Neural cell (in vitro differentiated cells): Measurements from ENCODE around the gene RCAN3. TPM values are rescaled to one million over a fixed set of nuclear protein-coding genes. Genes with fewer than 3 reads are reported as not detected.
A peak's percentile ranks its signal among the peaks of the same experiment; 100 is the strongest.

ENCODE experiments used
- H2AFZ ChIP-seq: fragments of 200-600, 300-800 bp; sonication (generic), shearing (Covaris generic); 2 replicates; pipeline ENCODE4 v1.6.0; 2014; ENCODE audit warnings: low read depth, mild to moderate bottlenecking, antibody characterized with exemption, low read length, moderate library complexity
- H3F3A ChIP-seq: fragments of 200-600 bp; shearing (Covaris generic); 2 replicates; pipeline ENCODE4 v1.6.1; 2016; ENCODE audit warnings: mild to moderate bottlenecking, moderate library complexity, mixed read lengths, antibody characterized with exemption, low read length; ENCODE audit not compliant: insufficient read depth, poor library complexity, severe bottlenecking
- H3K27ac ChIP-seq: fragments of 200-600, 300-800 bp; sonication (generic), shearing (Covaris generic); 2 replicates; pipeline ENCODE4 v1.5.1; 2014; ENCODE audit warnings: mild to moderate bottlenecking, low read length, moderate library complexity
- H3K27me3 ChIP-seq: fragments of 300-800, 200-600 bp; sonication (generic), shearing (Covaris generic); 2 replicates; pipeline ENCODE4 v1.6.0; 2014; ENCODE audit warnings: mild to moderate bottlenecking, low read depth, low read length, moderate library complexity; ENCODE audit not compliant: insufficient read depth
- H3K36me3 ChIP-seq: fragments of 300-800, 200-600 bp; sonication (generic), shearing (Covaris generic); 2 replicates; pipeline ENCODE4 v1.5.1; 2014; ENCODE audit warnings: mild to moderate bottlenecking, antibody characterized with exemption, low read length, moderate library complexity; ENCODE audit not compliant: insufficient read depth
- H3K4me2 ChIP-seq: fragments of 300-800, 200-600 bp; sonication (generic), shearing (Covaris generic); 2 replicates; pipeline ENCODE4 v1.6.0; 2014; ENCODE audit warnings: mild to moderate bottlenecking, low read length
- H3K4me3 ChIP-seq: fragments of 300-800, 200-600 bp; sonication (generic), shearing (Covaris generic); 2 replicates; pipeline ENCODE4 v1.5.1; 2014; ENCODE audit warnings: mild to moderate bottlenecking, low read length, moderate library complexity
- H3K79me2 ChIP-seq: fragments of 200-600 bp; shearing (Covaris generic); replicated peaks from 2 replicates; pipeline ENCODE4 v1.6.0; 2014; ENCODE audit warnings: mild to moderate bottlenecking, low read length, moderate library complexity; ENCODE audit not compliant: insufficient read depth
- H3K9ac ChIP-seq: fragments of 300-800, 200-600 bp; sonication (generic), shearing (Covaris generic); 2 replicates; pipeline ENCODE4 v1.6.1; 2016; ENCODE audit warnings: mild to moderate bottlenecking, low read length, mixed read lengths
- H3K9me2 ChIP-seq: fragments of 200-600 bp; shearing (Covaris generic); 2 replicates; pipeline ENCODE4 v1.6.1; 2016; ENCODE audit warnings: mild to moderate bottlenecking, low read length, mixed read lengths; ENCODE audit not compliant: insufficient read depth
- H3K9me3 ChIP-seq: fragments of 200-600, 300-800 bp; sonication (generic), shearing (Covaris generic); 2 replicates; pipeline ENCODE4 v1.6.1; 2016; ENCODE audit warnings: mild to moderate bottlenecking, mixed run types, low read length, moderate library complexity, mixed read lengths
- H4K20me1 ChIP-seq: fragments of 200-600 bp; shearing (Covaris generic); 2 replicates; pipeline ENCODE4 v1.6.1; 2016; ENCODE audit warnings: mild to moderate bottlenecking, mixed run types; ENCODE audit not compliant: insufficient read depth
- CTCF ChIP-seq: fragments of 450-650 bp; IDR thresholded peaks from 2 replicates; pipeline ENCODE4 v1.5.1; 2014; ENCODE audit warnings: antibody characterized with exemption, mild to moderate bottlenecking, moderate library complexity; ENCODE audit not compliant: poor library complexity, severe bottlenecking
- EZH2 ChIP-seq: fragments of 200-600, 300-800 bp; shearing (Covaris generic), sonication (generic); IDR thresholded peaks from 2 replicates; pipeline ENCODE4 v1.6.1; 2014; ENCODE audit warnings: antibody characterized with exemption, low read length, borderline replicate concordance, mild to moderate bottlenecking; ENCODE audit not compliant: insufficient read depth, poor library complexity, severe bottlenecking
- MXI1 ChIP-seq: fragments of 450-650 bp; conservative IDR thresholded peaks from 2 replicates; pipeline ENCODE4 v1.6.1; 2014; ENCODE audit warnings: antibody characterized with exemption, mild to moderate bottlenecking; ENCODE audit not compliant: poor library complexity, severe bottlenecking
- POLR2AphosphoS5 ChIP-seq: IDR thresholded peaks from 2 replicates; pipeline ENCODE4 v1.6.1; 2012
- RAD21 ChIP-seq: fragments of 450-650 bp; conservative IDR thresholded peaks from 2 replicates; pipeline ENCODE4 v1.6.1; 2014; ENCODE audit warnings: antibody characterized with exemption, mild to moderate bottlenecking, moderate library complexity
- SMC3 ChIP-seq: fragments of 450-650 bp; conservative IDR thresholded peaks from 2 replicates; pipeline ENCODE4 v1.6.1; 2014; ENCODE audit warnings: antibody characterized with exemption, mild to moderate bottlenecking, moderate library complexity; ENCODE audit not compliant: poor library complexity
- TAF1 ChIP-seq: IDR thresholded peaks from 2 replicates; pipeline ENCODE4 v1.6.1; 2012; ENCODE audit warnings: low read depth
- polyA plus RNA-seq: library from polyadenylated mRNA; depleted of rRNA; stranded (reverse); fragments of >200 nt; gene quantifications from 2 replicates; pipeline ENCODE4 v1.2.3, GENCODE V29; 2014
- TF ChIP-seq, protein P1 (sequence below): IDR thresholded peaks from 2 replicates; pipeline ENCODE4 v1.6.1; 2012; ENCODE audit warnings: borderline replicate concordance

Gene RCAN3
- polyA plus RNA-seq, 1 donor from 2014 or later, result 31.4 TPM

- H3K27me3 ChIP-seq, result peaks cover 16% of the 10 kb centered on the region
- H3K27ac ChIP-seq, result no peak overlapping the region
- H3K9ac ChIP-seq, result peak overlapping the region; percentile 79
- peak overlapping the region; percentile 14 for H2AFZ ChIP-seq
- H3K9me2 ChIP-seq, result no peaks in the 10 kb centered on the region
- no peaks in the 10 kb centered on the region for H3F3A ChIP-seq
- TF ChIP-seq RAD21, result no peak
- no peaks in the 10 kb centered on the region for H3K36me3 ChIP-seq
- peak overlapping the region; percentile 22 for H3K4me2 ChIP-seq
- H3K79me2 ChIP-seq, result no peaks in the 10 kb centered on the region
- no peaks in the 10 kb centered on the region for H4K20me1 ChIP-seq
- H3K4me3 ChIP-seq, result peak overlapping the region; percentile 77
- no peaks in the 10 kb centered on the region for H3K9me3 ChIP-seq
These were observed 569 bp downstream of the RCAN3 start for GRCh38 chr1:24503059-24503751.

GRCh38 chr1:24503870-24504523, 1.4 kb downstream of the RCAN3 start:
- TF ChIP-seq EZH2 (no peak), TAF1 (no peak), MXI1 (no peak), POLR2AphosphoS5 (no peak), RAD21 (no peak), CTCF (no peak), SMC3 (no peak)
- TF ChIP-seq, protein P1, sequence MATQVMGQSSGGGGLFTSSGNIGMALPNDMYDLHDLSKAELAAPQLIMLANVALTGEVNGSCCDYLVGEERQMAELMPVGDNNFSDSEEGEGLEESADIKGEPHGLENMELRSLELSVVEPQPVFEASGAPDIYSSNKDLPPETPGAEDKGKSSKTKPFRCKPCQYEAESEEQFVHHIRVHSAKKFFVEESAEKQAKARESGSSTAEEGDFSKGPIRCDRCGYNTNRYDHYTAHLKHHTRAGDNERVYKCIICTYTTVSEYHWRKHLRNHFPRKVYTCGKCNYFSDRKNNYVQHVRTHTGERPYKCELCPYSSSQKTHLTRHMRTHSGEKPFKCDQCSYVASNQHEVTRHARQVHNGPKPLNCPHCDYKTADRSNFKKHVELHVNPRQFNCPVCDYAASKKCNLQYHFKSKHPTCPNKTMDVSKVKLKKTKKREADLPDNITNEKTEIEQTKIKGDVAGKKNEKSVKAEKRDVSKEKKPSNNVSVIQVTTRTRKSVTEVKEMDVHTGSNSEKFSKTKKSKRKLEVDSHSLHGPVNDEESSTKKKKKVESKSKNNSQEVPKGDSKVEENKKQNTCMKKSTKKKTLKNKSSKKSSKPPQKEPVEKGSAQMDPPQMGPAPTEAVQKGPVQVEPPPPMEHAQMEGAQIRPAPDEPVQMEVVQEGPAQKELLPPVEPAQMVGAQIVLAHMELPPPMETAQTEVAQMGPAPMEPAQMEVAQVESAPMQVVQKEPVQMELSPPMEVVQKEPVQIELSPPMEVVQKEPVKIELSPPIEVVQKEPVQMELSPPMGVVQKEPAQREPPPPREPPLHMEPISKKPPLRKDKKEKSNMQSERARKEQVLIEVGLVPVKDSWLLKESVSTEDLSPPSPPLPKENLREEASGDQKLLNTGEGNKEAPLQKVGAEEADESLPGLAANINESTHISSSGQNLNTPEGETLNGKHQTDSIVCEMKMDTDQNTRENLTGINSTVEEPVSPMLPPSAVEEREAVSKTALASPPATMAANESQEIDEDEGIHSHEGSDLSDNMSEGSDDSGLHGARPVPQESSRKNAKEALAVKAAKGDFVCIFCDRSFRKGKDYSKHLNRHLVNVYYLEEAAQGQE, result no peak
- H3K4me2 ChIP-seq, result peak overlapping the region; percentile 22
- H3K4me3 ChIP-seq, result peak overlapping the region; percentile 77
- H3K9me2 ChIP-seq, result no peaks in the 10 kb centered on the region
- no peaks in the 10 kb centered on the region for H4K20me1 ChIP-seq
- no peak overlapping the region for H3K9ac ChIP-seq
- no peak overlapping the region for H2AFZ ChIP-seq
- H3F3A ChIP-seq, result no peaks in the 10 kb centered on the region
- no peaks in the 10 kb centered on the region for H3K9me3 ChIP-seq
- no peaks in the 10 kb centered on the region for H3K79me2 ChIP-seq
- peaks cover 16% of the 10 kb centered on the region for H3K27me3 ChIP-seq
- H3K36me3 ChIP-seq, result no peaks in the 10 kb centered on the region
- H3K27ac ChIP-seq, result no peak overlapping the region
